ENCODE measurements around the gene TTLL12.

DNA sequence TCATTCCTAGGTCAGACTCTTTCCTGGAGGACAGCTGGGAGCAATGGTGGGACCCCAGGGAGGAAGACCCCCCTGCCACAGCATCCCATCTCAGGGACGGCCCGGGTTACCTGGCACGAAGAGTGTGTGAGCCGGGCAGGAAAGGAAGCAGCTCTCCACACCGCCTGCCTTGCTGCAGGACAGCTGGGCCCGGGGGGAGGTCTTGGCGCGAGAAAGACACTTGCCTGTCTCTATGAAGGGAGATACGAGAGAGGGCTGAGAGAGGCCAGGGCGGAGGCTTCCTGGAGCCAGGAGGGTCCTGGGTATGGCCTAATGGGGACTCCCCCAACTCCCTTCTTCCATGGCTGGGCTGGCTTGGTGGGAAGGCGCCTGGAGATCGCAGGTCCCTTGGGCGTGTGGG, 36.1 kb upstream of the TTLL12 start:
- TF ChIP-seq CBX2 (IDR thresholded peaks at IDR 0.05; ENCODE audit: borderline replicate concordance, low read depth) (no peak), CHD4 (IDR thresholded peaks at IDR 0.05; ENCODE audit: borderline replicate concordance) (no peak), MYC (IDR thresholded peaks at IDR 0.05; ENCODE audit: borderline replicate concordance, low read length) (no peak), POLR2A (IDR thresholded peaks at IDR 0.05; ENCODE audit: low read length) (no peak), MAFK (IDR thresholded peaks at IDR 0.05; ENCODE audit: partially characterized antibody) (no peak), RCOR1 (IDR thresholded peaks at IDR 0.05; ENCODE audit: low read depth, low read length) (no peak), EP300 (IDR thresholded peaks at IDR 0.05) (no peak), FOSL2 (IDR thresholded peaks at IDR 0.05) (no peak), FOSL2 (CRISPR knock-in tag; IDR thresholded peaks at IDR 0.05) (no peak), CBX8 (IDR thresholded peaks at IDR 0.05) (no peak), HOXA7 (CRISPR knock-in tag; IDR thresholded peaks at IDR 0.05) (no peak), JUN (IDR thresholded peaks at IDR 0.05) (no peak)
- TF ChIP-seq, protein P1, sequence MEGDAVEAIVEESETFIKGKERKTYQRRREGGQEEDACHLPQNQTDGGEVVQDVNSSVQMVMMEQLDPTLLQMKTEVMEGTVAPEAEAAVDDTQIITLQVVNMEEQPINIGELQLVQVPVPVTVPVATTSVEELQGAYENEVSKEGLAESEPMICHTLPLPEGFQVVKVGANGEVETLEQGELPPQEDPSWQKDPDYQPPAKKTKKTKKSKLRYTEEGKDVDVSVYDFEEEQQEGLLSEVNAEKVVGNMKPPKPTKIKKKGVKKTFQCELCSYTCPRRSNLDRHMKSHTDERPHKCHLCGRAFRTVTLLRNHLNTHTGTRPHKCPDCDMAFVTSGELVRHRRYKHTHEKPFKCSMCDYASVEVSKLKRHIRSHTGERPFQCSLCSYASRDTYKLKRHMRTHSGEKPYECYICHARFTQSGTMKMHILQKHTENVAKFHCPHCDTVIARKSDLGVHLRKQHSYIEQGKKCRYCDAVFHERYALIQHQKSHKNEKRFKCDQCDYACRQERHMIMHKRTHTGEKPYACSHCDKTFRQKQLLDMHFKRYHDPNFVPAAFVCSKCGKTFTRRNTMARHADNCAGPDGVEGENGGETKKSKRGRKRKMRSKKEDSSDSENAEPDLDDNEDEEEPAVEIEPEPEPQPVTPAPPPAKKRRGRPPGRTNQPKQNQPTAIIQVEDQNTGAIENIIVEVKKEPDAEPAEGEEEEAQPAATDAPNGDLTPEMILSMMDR (IDR thresholded peaks at IDR 0.05), result no peak
- TF ChIP-seq, protein P2, sequence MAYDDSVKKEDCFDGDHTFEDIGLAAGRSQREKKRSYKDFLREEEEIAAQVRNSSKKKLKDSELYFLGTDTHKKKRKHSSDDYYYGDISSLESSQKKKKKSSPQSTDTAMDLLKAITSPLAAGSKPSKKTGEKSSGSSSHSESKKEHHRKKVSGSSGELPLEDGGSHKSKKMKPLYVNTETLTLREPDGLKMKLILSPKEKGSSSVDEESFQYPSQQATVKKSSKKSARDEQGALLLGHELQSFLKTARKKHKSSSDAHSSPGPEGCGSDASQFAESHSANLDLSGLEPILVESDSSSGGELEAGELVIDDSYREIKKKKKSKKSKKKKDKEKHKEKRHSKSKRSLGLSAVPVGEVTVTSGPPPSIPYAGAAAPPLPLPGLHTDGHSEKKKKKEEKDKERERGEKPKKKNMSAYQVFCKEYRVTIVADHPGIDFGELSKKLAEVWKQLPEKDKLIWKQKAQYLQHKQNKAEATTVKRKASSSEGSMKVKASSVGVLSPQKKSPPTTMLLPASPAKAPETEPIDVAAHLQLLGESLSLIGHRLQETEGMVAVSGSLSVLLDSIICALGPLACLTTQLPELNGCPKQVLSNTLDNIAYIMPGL (CRISPR knock-in tag; IDR thresholded peaks at IDR 0.05; ENCODE audit: borderline replicate concordance), result no peak
- TF ChIP-seq, protein P3, sequence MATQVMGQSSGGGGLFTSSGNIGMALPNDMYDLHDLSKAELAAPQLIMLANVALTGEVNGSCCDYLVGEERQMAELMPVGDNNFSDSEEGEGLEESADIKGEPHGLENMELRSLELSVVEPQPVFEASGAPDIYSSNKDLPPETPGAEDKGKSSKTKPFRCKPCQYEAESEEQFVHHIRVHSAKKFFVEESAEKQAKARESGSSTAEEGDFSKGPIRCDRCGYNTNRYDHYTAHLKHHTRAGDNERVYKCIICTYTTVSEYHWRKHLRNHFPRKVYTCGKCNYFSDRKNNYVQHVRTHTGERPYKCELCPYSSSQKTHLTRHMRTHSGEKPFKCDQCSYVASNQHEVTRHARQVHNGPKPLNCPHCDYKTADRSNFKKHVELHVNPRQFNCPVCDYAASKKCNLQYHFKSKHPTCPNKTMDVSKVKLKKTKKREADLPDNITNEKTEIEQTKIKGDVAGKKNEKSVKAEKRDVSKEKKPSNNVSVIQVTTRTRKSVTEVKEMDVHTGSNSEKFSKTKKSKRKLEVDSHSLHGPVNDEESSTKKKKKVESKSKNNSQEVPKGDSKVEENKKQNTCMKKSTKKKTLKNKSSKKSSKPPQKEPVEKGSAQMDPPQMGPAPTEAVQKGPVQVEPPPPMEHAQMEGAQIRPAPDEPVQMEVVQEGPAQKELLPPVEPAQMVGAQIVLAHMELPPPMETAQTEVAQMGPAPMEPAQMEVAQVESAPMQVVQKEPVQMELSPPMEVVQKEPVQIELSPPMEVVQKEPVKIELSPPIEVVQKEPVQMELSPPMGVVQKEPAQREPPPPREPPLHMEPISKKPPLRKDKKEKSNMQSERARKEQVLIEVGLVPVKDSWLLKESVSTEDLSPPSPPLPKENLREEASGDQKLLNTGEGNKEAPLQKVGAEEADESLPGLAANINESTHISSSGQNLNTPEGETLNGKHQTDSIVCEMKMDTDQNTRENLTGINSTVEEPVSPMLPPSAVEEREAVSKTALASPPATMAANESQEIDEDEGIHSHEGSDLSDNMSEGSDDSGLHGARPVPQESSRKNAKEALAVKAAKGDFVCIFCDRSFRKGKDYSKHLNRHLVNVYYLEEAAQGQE (IDR thresholded peaks at IDR 0.05), result no peak
